ENCODE results near the gene CUEDC1.

Gene CUEDC1

DNA sequence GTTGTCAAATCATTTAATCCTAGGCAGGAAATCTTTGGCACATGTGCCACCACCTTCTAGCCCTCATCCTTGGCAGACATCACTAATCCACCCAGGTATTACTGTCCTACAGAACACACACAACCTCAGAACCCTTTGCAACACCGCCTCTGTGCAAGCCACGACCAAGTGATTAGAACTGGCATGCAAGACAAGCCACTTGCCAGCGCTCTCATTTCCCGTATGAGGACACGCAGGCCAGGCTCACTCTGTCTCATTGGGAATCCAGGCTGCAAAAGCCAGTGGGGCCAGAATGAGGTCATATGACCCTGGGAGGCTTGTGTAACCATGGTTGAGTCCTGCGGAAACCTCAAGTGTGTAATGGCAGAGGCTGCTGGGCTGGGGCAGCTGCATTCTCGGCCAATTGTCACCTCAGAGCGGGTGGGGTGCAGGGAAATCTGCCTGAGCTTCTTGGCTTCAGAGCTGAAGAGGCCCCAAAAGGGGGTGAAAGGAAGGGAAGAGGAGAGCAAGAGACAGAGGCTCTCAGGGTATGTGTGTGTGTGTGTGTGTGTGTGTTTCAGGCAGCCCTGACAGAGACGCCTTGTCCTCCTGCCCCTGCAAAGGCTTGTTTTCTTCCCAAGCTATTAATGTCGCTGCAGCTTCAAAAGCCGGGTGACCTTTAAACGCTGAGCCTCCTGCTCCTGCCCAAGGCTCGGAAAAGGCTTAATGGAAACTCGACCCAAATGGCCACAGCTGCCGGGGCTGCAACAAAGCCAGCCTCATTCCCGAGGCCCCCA lies 62.2 kb downstream of the CUEDC1 start:
- DNase-seq: peak; percentile 95

- DNase-seq: peak; percentile 90
These were observed 62.9 kb downstream of the CUEDC1 start for GRCh38 chr17:57892146-57892819.

GRCh38 chr17:57890857-57891232 lies 64.4 kb downstream of the CUEDC1 start:
- no peak for DNase-seq

DNA sequence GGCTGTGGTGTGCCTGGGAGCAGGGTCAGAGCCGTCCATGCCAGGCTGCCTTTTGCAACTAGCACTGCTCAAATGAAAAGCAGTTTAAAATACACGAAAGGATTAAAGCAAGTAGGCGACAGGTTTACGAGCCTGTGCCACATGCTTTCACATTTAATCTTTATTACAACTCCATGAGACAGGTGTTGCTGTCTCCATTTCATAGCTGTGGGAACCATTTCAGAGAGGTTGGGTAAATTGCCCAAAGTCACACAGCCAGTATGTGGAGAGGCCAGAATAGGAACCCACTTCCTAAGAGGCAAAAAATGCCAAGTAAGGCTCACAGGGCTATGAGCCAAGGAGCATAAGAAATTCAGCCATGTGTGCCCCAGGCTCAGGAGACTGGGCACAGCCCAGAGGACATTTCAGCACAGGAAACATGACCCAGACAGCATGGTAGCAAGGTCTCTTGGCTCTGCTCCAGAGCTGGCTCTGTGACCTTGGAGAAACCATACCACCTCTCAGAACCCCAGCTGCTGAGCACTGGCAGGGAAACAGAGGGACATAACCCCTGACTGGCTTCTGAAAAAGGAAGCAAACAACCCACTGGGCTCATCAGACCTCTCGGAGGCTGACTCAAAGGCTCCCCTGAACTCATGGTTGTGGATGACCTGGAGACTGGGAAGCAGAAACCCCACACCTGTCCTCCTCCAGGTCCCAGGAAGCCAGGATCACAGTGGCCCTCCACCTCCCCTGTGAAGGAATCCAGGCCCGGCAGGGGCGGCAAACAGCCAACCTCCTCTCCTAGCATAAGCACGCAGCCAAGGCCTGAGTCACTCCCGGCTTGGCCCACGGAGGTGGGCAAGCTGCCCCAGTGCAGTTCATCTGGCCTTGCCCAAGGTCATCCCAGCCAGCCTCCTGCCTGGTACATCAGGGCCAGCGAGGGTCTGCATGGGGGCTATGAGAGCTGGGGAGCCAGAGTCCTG lies 65.0 kb downstream of the CUEDC1 start:
- no peak for DNase-seq

DNA sequence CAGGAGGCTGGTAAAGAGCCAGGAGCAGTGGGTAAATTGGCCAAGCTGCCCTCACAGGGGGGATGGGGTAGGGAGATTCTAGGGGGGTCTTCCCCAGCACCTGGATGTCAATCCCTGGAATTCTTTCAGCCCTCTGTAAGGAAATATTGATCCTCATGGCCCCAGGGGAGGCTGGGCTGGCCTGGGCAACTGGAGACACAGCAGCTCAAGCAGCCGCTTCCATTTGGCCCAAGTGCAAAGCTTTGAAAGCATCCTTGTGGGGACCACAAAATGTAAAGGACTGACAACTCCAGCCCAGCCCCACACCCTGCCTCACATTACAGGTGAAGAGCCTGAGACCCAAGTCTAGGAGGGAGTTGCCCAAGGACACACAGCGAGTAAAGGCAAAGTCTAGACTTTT lies 66.0 kb downstream of the CUEDC1 start:
- no peak for DNase-seq

GRCh38 chr17:57888311-57889216 lies 66.6 kb downstream of the CUEDC1 start:
- no peak for DNase-seq

GRCh38 chr17:57887161-57887560 lies 68.1 kb downstream of the CUEDC1 start:
- DNase-seq: no peak

- DNase-seq: no peak
These were observed 69.2 kb downstream of the CUEDC1 start for GRCh38 chr17:57886020-57886419.

GRCh38 chr17:57885148-57885915 lies 69.9 kb downstream of the CUEDC1 start:
- no peak for DNase-seq

DNA sequence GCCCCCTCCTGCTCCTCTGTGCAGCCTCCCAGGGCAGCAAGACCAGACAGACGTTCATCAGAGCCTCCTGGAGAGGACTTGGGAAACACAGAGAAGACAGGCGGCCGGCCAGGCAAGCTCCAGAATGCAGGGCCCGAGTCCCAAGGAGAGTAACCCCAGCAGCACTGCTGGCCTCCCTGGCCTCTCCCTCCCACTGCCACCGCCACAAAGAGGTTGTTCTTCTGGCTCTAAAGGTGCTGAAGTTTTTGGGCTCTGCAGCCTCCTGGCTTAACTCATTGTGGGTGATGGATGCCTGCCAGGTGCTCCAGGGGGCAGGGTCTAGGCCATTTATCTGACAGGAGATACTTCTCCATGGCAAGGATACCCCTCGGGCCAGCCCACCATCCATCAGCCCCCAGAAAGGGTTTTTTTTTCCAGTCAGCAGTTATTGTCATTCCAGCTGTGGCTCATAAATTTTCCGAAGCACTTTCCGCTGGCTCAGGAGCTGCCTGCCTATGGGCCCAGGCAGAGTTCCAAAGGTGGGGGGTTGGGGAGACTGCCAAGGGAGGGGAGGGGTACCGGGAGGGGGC lies 73.3 kb downstream of the CUEDC1 start:
- DNase-seq: no peak

- no peak for DNase-seq
These were observed 74.1 kb downstream of the CUEDC1 start for GRCh38 chr17:57881143-57881542.

DNA sequence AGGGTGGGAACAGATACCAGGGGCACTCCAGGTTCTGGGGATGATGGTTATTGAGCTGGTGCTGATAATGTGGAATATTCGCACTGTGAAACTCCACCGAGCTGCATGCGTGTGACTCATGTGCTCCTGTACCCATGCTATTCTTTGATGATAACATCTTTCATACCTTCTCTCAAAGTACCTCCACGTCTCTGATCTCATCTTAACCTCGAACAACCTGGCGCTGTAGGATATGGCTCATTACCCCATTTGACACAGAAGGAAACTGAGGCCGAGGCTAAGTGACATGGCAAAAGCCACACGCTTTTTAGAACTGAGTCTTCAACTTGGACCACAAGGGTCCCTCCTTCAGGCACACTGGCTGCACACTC lies 75.1 kb downstream of the CUEDC1 start:
- no peak for DNase-seq

DNA sequence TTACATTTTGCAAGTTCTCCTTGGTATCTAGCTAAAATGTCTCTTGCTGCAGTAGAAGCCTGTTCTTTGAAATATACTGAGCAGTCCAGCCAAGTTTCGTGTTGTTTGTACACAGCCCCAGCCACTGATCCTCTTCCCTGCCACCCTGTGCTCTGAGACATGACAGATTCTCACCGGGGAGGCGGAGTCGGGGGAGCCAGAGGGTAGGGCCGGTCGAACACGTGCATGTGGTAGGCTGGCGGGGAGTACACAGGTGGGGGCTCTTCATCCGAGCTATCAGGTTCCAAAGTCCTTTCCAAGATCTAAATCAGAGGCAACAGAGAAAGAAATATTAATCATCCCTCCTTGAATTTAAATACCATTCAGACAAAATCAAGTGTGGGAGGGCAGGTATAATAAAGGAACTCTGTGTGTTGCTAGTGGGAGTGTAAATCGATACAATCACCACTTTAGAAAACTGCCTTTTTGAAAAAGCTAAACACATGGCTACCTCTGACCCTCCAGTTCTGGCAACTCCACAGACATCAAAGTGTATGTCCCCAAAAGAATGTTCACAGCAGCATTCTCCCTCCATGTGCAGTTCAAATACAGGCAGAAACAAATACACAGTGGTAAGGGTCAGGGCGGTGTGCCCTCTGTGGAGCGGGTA lies 75.7 kb downstream of the CUEDC1 start:
- DNase-seq: peak; percentile 18

DNA sequence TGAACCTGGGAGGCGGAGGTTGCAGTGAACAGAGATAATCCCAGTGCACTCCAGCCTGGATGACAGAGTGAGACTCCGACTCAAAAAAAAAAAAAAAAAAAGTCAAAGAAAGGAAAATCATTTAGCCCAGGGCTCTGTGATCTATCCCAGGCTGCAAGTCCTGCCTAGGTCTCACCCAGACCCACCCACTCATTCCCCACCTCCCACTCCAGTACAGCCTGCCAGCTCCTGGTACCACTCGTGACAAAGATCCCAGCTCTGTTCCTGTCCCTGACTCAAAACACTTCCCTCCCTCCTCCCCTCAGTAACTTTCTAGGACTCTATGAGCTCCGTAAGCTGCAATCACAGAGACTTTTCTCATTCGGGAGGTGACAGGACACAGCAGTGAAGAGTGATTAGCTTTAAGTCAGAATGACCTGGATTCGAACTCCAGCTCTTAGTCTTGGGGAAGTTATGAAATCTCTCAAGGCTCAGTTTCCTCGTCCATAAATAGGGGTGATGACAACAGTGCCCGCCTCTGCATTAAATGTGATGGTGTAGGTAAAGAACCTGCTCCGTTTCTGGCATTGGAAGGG lies 77.3 kb downstream of the CUEDC1 start:
- DNase-seq: no peak

GRCh38 chr17:57876866-57877237 lies 78.4 kb downstream of the CUEDC1 start:
- no peak for DNase-seq

DNA sequence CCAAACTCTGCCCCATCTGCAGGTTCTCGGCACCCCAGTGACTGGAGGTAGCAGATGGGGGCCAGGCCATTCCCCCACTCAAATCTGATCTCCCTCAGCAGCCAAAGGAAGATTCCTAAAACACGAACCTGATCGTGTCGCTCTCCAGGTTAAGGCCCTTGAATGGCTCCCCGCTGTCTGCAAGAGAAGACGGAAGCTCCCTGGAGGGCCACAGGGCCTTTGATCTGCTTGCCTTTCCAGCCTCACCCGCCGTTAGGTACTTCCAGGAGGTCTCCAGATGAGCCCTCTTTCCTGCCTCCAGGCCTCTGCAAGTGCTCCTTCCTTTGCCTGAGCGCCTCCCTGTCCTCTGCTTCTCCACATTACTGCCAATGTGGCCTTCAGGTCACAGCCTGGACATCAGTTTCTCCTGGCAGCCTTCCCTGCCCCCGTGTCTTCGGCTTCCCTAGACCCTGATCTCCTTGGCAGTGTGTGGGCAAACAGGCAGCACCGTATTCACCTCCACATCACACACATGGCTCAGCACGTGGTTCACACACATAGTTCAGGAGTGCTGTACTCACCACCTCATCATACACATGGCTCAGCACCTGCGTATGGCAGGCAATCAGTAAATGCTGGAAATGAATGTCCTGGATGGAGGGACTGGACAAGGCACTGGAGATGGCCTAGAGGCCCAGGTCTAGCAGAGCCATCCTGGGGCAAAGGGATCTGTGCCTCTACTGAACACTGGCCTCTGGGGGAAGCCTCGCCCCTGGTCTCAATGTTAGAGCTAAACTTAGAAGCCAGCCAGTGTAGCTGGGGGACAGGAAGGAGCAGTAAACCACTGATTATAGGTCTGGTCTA lies 79.0 kb downstream of the CUEDC1 start:
- no peak for DNase-seq

DNA sequence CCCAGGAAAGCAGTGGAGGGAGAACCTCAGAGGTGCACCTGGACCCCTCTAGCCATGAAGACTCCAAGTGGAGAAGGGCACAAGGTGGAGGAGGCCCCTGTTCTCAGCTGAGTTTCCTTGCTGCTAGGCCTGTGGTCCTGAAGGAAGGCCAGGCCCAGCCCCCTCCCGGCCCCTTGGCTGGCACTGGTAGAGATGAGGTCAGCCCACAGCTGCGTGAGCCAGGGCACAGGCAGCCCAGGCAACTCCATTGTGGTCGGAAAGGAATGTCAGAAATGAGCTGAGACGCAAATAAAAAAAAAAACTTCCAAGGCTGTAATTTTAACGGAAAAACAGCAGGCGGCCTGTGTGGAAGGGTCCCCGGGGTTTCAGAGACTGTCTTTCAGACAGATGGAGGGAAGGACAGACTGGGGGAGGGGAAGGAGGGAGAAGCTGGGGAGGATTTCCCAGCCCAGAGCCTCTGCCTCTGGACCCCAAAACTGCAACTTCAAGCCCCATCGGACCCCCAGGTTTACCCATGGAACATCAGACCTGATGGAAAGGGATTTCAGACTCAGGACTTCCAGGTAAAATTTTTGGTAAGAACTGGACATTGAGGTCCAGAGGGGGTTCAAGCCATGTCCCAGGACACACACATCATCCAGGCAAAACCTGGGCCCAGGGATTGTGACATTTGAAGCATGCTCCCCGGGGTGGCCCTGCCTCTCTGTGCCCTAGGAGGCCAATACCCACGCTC lies 79.8 kb downstream of the CUEDC1 start:
- DNase-seq: no peak

DNA sequence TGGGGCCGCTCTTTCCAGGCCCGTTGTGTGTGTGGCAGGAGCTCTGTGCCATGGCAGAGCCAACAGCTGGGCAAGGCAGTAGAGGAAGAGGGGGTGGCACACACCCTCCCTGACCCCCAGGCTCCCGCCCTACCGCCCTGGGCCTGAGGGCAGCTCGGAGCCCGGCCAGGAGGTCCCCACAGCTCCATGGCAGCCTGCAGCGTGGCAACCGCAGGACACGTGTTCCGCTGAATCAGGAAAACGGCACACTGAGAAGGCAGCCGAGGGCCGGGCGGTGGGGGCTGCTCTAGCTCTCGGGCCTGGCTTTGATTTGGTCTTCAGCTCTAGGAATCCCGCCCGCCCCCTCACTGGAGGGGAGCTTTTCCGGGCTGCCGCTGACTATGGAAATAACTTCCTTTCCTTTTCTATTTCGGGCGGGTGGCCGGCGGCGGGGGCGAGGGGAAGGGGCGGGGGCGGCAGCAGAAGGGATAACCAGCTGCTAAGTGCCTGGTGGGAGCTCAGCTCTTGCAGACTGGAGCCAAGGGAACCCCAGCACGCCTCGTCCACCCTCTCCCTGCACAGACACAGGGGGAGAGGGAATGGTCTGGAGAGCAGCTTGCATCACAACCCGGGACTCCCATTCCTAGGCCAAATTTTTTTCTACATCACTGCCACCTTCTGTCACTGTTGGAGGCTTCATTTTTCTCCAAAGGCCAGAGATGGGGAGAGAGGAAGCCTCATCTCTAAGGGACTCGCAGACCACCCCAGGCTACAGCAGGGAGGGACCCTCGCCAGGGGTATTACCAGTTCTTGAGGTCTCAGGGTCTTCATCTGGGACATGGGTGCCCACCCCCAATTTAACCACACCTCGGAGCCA lies 80.5 kb downstream of the CUEDC1 start:
- DNase-seq: no peak

Data from NCI-H510A treated with DMSO at 0.1 percent for 48 hours (cell line).